Parathyroid adenoma (tissue), 2 donors: ENCODE results near the gene CNTN5.

Source experiments
- H2AFZ ChIP-seq: fragments of 300-600 bp; sonication (generic); one replicate; pipeline ENCODE4 v1.7.0; 2017; ENCODE audit warnings: antibody characterized with exemption, mild to moderate bottlenecking
- H3K27ac ChIP-seq: fragments of 300-600 bp; sonication (generic); one replicate; pipeline ENCODE4 v1.7.0; 2017
- H3K27me3 ChIP-seq: fragments of 300-600 bp; sonication (generic); one replicate; pipeline ENCODE4 v1.7.0; 2017; ENCODE audit warnings: low read length; ENCODE audit not compliant: control insufficient read depth, insufficient read depth
- H3K36me3 ChIP-seq: fragments of 300-600 bp; sonication (generic); one replicate; pipeline ENCODE4 v1.7.0; 2017; ENCODE audit warnings: low read length; ENCODE audit not compliant: control insufficient read depth, insufficient read depth
- H3K4me1 ChIP-seq: fragments of 300-600 bp; sonication (generic); one replicate; pipeline ENCODE4 v1.7.0; 2017; ENCODE audit warnings: control low read depth
- H3K4me2 ChIP-seq: fragments of 300-600 bp; sonication (generic); one replicate; pipeline ENCODE4 v1.7.0; 2017; ENCODE audit warnings: low read length
- H3K4me3 ChIP-seq: fragments of 300-600 bp; sonication (generic); one replicate; pipeline ENCODE4 v1.7.0; 2017; ENCODE audit warnings: low read depth, low read length
- H3K79me2 ChIP-seq: fragments of 300-600 bp; sonication (generic); one replicate; pipeline ENCODE4 v1.7.0; 2017; ENCODE audit warnings: control low read depth
- H3K9ac ChIP-seq: fragments of 300-600 bp; sonication (generic); one replicate; pipeline ENCODE4 v1.7.0; 2017; ENCODE audit warnings: mild to moderate bottlenecking
- H3K9me3 ChIP-seq: fragments of 300-600 bp; sonication (generic); one replicate; pipeline ENCODE4 v1.7.0; 2017; ENCODE audit warnings: low read length; ENCODE audit not compliant: control insufficient read depth
- TF ChIP-seq, protein P1 (sequence below): fragments of 300-600 bp; sonication (generic); IDR thresholded peaks from one replicate; pipeline ENCODE4 v1.7.0; 2017; ENCODE audit warnings: antibody characterized with exemption, mild to moderate bottlenecking
- donor health status: primary hyperparathyroidism.

Gene CNTN5

DNA sequence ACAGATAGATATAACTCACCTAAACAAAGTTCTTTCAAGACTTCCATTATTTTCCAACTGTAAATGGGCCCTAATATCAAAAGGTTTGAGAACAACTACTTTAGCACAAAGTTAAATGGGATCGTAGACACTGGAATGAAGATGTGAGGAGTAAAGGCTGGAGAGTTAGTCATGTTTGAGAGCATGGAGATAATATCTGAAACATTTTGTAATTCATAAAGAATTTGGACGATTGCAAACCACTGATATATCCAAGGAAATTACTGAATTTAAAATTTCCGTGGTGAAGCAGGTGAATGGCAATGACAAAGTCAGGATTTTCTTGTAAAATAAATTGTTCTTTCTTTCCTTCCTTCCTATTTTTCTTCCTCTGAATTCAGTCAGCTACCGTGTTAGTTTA, 564.9 kb downstream of the CNTN5 start:
- no peak overlapping the region for H3K4me3 ChIP-seq
- H3K27ac ChIP-seq: no peak overlapping the region
- no peak overlapping the region for H2AFZ ChIP-seq
- H3K9ac ChIP-seq: no peak overlapping the region
- no peaks in the 10 kb centered on the region for H3K36me3 ChIP-seq
- H3K4me1 ChIP-seq: no peaks in the 10 kb centered on the region
- H3K79me2 ChIP-seq: no peaks in the 10 kb centered on the region
- TF ChIP-seq, protein P1, sequence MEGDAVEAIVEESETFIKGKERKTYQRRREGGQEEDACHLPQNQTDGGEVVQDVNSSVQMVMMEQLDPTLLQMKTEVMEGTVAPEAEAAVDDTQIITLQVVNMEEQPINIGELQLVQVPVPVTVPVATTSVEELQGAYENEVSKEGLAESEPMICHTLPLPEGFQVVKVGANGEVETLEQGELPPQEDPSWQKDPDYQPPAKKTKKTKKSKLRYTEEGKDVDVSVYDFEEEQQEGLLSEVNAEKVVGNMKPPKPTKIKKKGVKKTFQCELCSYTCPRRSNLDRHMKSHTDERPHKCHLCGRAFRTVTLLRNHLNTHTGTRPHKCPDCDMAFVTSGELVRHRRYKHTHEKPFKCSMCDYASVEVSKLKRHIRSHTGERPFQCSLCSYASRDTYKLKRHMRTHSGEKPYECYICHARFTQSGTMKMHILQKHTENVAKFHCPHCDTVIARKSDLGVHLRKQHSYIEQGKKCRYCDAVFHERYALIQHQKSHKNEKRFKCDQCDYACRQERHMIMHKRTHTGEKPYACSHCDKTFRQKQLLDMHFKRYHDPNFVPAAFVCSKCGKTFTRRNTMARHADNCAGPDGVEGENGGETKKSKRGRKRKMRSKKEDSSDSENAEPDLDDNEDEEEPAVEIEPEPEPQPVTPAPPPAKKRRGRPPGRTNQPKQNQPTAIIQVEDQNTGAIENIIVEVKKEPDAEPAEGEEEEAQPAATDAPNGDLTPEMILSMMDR: no peak
- no peaks in the 10 kb centered on the region for H3K9me3 ChIP-seq
- no peak overlapping the region for H3K4me2 ChIP-seq
- no peaks in the 10 kb centered on the region for H3K27me3 ChIP-seq

DNA sequence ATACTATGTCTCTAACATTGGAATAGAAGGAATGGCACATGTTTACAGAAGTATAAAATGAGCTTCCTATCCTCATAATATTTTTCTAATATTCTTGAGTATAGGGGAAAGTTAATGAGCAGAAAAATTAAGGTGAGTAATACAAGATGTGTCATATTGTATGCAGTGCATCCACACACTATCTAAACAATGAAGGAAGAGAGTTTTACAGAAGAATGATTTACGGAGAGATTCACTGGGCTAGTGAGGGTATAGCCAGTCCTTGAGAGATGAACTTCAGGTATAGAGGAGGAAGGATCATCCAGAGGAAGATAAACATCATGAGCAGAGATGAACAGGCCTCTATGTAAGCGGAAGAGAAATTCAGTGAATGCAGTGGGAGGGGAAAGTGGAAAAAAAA, 569.0 kb downstream of the CNTN5 start:
- Histone ChIP-seq H3K4me2 (no peak overlapping the region), H3K9me3 (no peaks in the 10 kb centered on the region)
- TF ChIP-seq, protein P1: no peak

DNA sequence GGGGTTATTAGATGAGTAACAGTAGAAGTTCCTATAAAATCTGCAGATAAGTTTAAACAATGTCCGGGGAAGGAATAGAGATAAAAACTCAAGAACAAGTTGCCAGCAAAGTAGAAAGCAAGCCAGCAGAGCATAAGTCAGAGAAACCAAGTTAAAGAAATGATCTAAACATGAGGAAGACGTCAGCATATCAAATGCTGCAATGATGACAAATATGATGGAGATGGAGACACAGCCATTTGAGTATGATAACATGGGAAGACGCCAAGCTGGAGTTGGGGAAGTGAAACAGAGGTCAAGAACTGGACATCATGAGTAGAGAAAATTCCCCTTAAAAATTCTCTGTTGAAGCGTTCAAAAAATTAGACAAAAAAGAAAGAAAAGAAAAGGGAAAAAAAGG, 571.5 kb downstream of the CNTN5 start:
- no peaks in the 10 kb centered on the region for H3K4me1 ChIP-seq
- no peak overlapping the region for H3K4me3 ChIP-seq
- H3K36me3 ChIP-seq: no peaks in the 10 kb centered on the region
- no peak overlapping the region for H3K9ac ChIP-seq
- H3K4me2 ChIP-seq: no peak overlapping the region
- no peaks in the 10 kb centered on the region for H3K9me3 ChIP-seq
- TF ChIP-seq, protein P1: no peak
- no peaks in the 10 kb centered on the region for H3K27me3 ChIP-seq
- no peaks in the 10 kb centered on the region for H3K79me2 ChIP-seq
- H3K27ac ChIP-seq: no peak overlapping the region
- H2AFZ ChIP-seq: no peak overlapping the region

More for the DNA sequence above, 569.0 kb downstream of the CNTN5 start:
- H3K36me3 ChIP-seq: no peaks in the 10 kb centered on the region
- no peaks in the 10 kb centered on the region for H3K79me2 ChIP-seq
- no peaks in the 10 kb centered on the region for H3K4me1 ChIP-seq
- H2AFZ ChIP-seq: no peak overlapping the region
- no peak overlapping the region for H3K27ac ChIP-seq
- H3K9ac ChIP-seq: no peak overlapping the region
- H3K27me3 ChIP-seq: no peaks in the 10 kb centered on the region
- no peak overlapping the region for H3K4me3 ChIP-seq

DNA sequence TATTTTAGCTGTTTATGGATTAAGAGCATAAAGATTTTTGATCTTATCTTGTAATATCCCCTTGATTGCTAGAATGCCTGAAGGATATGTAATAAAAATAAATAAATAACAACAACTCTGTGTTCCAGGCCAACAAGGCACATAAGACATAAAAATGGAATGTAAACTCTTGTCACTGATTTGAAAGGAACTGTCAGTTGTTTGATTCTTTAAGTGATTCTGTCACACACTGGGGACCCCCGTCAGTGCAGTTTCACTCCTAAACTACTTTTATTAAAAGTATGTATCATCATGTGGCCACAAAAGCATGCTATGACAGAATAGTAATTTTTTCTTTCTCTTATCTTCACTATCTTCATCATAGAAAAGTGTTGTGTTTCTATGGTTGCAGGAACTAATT, 572.4 kb downstream of the CNTN5 start:
- H3K9ac ChIP-seq: no peak overlapping the region
- no peak overlapping the region for H3K4me3 ChIP-seq

DNA sequence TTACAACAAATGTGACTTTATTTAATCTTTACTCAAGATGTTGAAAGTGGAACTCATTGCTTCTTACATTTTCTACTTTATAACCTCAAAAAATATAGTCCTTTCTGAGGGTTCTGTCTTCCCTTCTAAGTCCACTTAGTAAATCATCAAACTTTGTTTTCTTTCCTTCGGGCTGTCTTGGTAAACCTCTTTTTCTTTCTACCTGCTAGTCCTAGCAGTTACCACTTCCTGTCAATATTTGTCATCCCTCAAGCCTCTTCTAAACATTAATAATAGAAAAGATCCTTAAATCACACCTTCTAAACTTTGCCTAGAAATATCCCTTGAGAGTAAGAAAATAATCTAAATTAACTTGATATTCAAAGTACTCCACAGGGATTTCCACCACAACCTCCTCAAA, 580.4 kb downstream of the CNTN5 start:
- Histone ChIP-seq H3K27ac (no peak overlapping the region), H3K79me2 (no peaks in the 10 kb centered on the region), H3K4me2 (no peak overlapping the region), H3K9me3 (no peaks in the 10 kb centered on the region), H3K4me1 (no peaks in the 10 kb centered on the region), H3K36me3 (no peaks in the 10 kb centered on the region), H3K4me3 (no peak overlapping the region), H3K27me3 (no peaks in the 10 kb centered on the region), H3K9ac (no peak overlapping the region), H2AFZ (no peak overlapping the region)
- TF ChIP-seq, protein P1: no peak

More for the DNA sequence above, 572.4 kb downstream of the CNTN5 start:
- Histone ChIP-seq H3K27ac (no peak overlapping the region), H3K27me3 (no peaks in the 10 kb centered on the region), H3K4me1 (no peaks in the 10 kb centered on the region), H3K9me3 (no peaks in the 10 kb centered on the region), H3K79me2 (no peaks in the 10 kb centered on the region), H2AFZ (no peak overlapping the region), H3K36me3 (no peaks in the 10 kb centered on the region), H3K4me2 (no peak overlapping the region)
- TF ChIP-seq, protein P1: no peak
